HCT116 (cell line): ENCODE data around the gene LRRK2. TPM values are rescaled to one million over a fixed set of nuclear protein-coding genes. Genes with fewer than 3 reads are reported as not detected.

Experiments used
- ATAC-seq: fragments of 200-7000 bp; cut with Tn5 transposase; 2 replicates; pipeline ENCODE4 v1.9.1; 2020; ENCODE audit warnings: mild to moderate bottlenecking, moderate library complexity
- BruUV-seq: library from RNA; stranded (reverse); fragments of 400-500 nt; replicated peaks from 2 replicates; lab custom pipeline; 2021; lab: Mats Ljungman, UMichigan
- CTCF ChIA-PET: fragments of 300-600 bp; sonication (Branson Sonifier 250); formaldehyde crosslinking; loops from one replicate; lab custom pipeline; 2021; ENCODE audit warnings: antibody characterized with exemption; lab: Charles Lee
- POLR2A ChIA-PET: fragments of 300-600, 350-600 bp; sonication (Branson Sonifier 250); formaldehyde crosslinking; loops from one replicate; lab custom pipeline; 2021; ENCODE audit warnings: antibody characterized with exemption; lab: Charles Lee
- RAD21 ChIA-PET, 2 experiments: fragments of 300-600 bp; sonication (Branson Sonifier 250); formaldehyde crosslinking; loops; one replicate each; lab custom pipeline; 2023; ENCODE audit warnings: low total read pairs in 2 of 2; ENCODE audit not compliant: uncharacterized antibody in 2 of 2, unreplicated experiment in 2 of 2, low non-redundant PET in 1 of 2; lab: Charles Lee
- DNase-seq: peaks from one replicate; pipeline ENCODE4 v3.0.0-alpha.2; 2010; ENCODE audit warnings: low read depth, low spot score
- H2AFZ ChIP-seq: fragments of 200-600 bp; shearing (Covaris generic), sonication (generic); 2 replicates; pipeline ENCODE4 v1.6.1; 2017; ENCODE audit warnings: low read depth, mixed run types, mixed read lengths, antibody characterized with exemption, low read length; ENCODE audit not compliant: poor library complexity, severe bottlenecking
- H3K27ac ChIP-seq: 2 replicates; pipeline ENCODE4 v1.5.1; 2012; ENCODE audit warnings: low read depth, low read length
- H3K27me3 ChIP-seq: fragments of 200-600 bp; sonication (generic); 2 replicates; pipeline ENCODE4 v1.6.1; 2016; ENCODE audit warnings: mixed run types, low read length, mixed read lengths; ENCODE audit not compliant: insufficient read depth
- H3K36me3 ChIP-seq, 2 experiments: fragments of 200-500 bp in 1 of 2; fragments of 200-600 bp in 1 of 2; sonication (Bioruptor generic) in 1 of 2; sonication (generic) in 1 of 2; 2 replicates each; pipeline versions ENCODE4 v1.5.1 to v1.6.1; 2014 to 2016; ENCODE audit warnings: low read length in 2 of 2, inconsistent platforms in 1 of 2, mixed read lengths in 1 of 2, mixed run types in 1 of 2; ENCODE audit not compliant: insufficient read depth in 2 of 2, control insufficient read depth in 1 of 2
- H3K4me1 ChIP-seq, 2 experiments: fragments of 200-600 bp in 1 of 2; sonication (generic) in 1 of 2; 2 replicates each; pipeline versions ENCODE4 v1.5.1 to v1.6.1; 2012 to 2017; ENCODE audit warnings: low read length in 2 of 2, inconsistent platforms in 1 of 2, mild to moderate bottlenecking in 1 of 2, mixed read lengths in 1 of 2, mixed run types in 1 of 2, moderate library complexity in 1 of 2; ENCODE audit not compliant: insufficient read depth in 2 of 2, control insufficient read depth in 1 of 2
- H3K4me2 ChIP-seq: fragments of 200-600 bp; sonication (generic); 2 replicates; pipeline ENCODE4 v1.6.1; 2017; ENCODE audit warnings: mixed run types, low read length, mixed read lengths
- H3K4me3 ChIP-seq, 2 experiments: fragments of 200-600 bp in 1 of 2; sonication (generic) in 1 of 2; replicated peaks in 1 of 2; 2 replicates each; pipeline ENCODE4 v1.5.1; 2011 to 2016; ENCODE audit warnings: low read length in 2 of 2, control low read depth in 1 of 2, low read depth in 1 of 2, mild to moderate bottlenecking in 1 of 2, mixed read lengths in 1 of 2, mixed run types in 1 of 2
- H3K79me2 ChIP-seq: fragments of 200-600 bp; sonication (generic); 2 replicates; pipeline ENCODE4 v1.6.1; 2017; ENCODE audit warnings: mild to moderate bottlenecking, mixed run types, low read length, moderate library complexity, mixed read lengths; ENCODE audit not compliant: insufficient read depth
- H3K9ac ChIP-seq: fragments of 200-600 bp; sonication (generic); 2 replicates; pipeline ENCODE4 v1.6.1; 2016; ENCODE audit warnings: low read length, mixed read lengths
- H3K9me2 ChIP-seq: fragments of 200-600 bp; sonication (generic), shearing (Covaris generic); 2 replicates; pipeline ENCODE4 v1.6.1; 2017; ENCODE audit warnings: mixed run types, mild to moderate bottlenecking, moderate library complexity; ENCODE audit not compliant: insufficient read depth
- H3K9me3 ChIP-seq, 2 experiments: fragments of 200-500 bp in 1 of 2; fragments of 200-600 bp in 1 of 2; sonication (Bioruptor generic) in 1 of 2; sonication (generic) in 1 of 2; 2 replicates each; pipeline ENCODE4 v1.6.1; 2014 to 2017; ENCODE audit warnings: low read length in 2 of 2, mixed read lengths in 2 of 2, inconsistent platforms in 1 of 2, low read depth in 1 of 2, mild to moderate bottlenecking in 1 of 2, mixed run types in 1 of 2, moderate library complexity in 1 of 2; ENCODE audit not compliant: control insufficient read depth in 1 of 2, insufficient read depth in 1 of 2
- H4K20me1 ChIP-seq: fragments of 200-600 bp; sonication (generic), shearing (Covaris generic); 2 replicates; pipeline ENCODE4 v1.6.1; 2017; ENCODE audit warnings: mixed run types, mild to moderate bottlenecking, moderate library complexity; ENCODE audit not compliant: insufficient read depth
- ATF3 ChIP-seq: IDR thresholded peaks from 2 replicates; pipeline ENCODE4 v1.6.1; 2012
- CBX3 ChIP-seq: IDR thresholded peaks from 2 replicates; pipeline ENCODE4 v1.6.1; 2012; ENCODE audit warnings: low read depth
- CEBPB ChIP-seq: IDR thresholded peaks from 2 replicates; pipeline ENCODE4 v1.6.1; 2012; ENCODE audit warnings: low read depth
- EGR1 ChIP-seq: IDR thresholded peaks from 2 replicates; pipeline ENCODE4 v1.6.1; 2012; ENCODE audit warnings: low read depth
- ELF1 ChIP-seq: IDR thresholded peaks from 2 replicates; pipeline ENCODE4 v1.6.1; 2012; ENCODE audit warnings: low read depth, borderline replicate concordance
- EZH2 ChIP-seq: fragments of 200-600 bp; sonication (generic); IDR thresholded peaks from 2 replicates; pipeline ENCODE4 v1.6.1; 2017; ENCODE audit warnings: antibody characterized with exemption, mixed run types
- EZH2phosphoT487 ChIP-seq: fragments of 200-600 bp; IDR thresholded peaks from 2 replicates; pipeline ENCODE4 v1.6.1; 2018; ENCODE audit warnings: antibody characterized with exemption, borderline replicate concordance
- FOSL1 ChIP-seq: IDR thresholded peaks from 2 replicates; pipeline ENCODE4 v1.6.1; 2012; ENCODE audit warnings: low read depth
- JUND ChIP-seq: IDR thresholded peaks from 2 replicates; pipeline ENCODE4 v1.6.1; 2012
- MAX ChIP-seq: IDR thresholded peaks from 2 replicates; pipeline ENCODE4 v1.6.1; 2012
- POLR2A ChIP-seq: IDR thresholded peaks from 2 replicates; pipeline ENCODE4 v1.7.0; 2011; ENCODE audit warnings: borderline replicate concordance; ENCODE audit not compliant: insufficient read depth, insufficient read length; ENCODE audit errors: extremely low read depth
- REST ChIP-seq: IDR thresholded peaks from 2 replicates; pipeline ENCODE4 v1.6.1; 2012; ENCODE audit warnings: low read depth
- SIN3A ChIP-seq: IDR thresholded peaks from 2 replicates; pipeline ENCODE4 v1.6.1; 2012; ENCODE audit warnings: low read depth
- SRF ChIP-seq: IDR thresholded peaks from 2 replicates; pipeline ENCODE4 v1.6.1; 2012; ENCODE audit warnings: low read depth
- TCF7L2 ChIP-seq: IDR thresholded peaks from 2 replicates; pipeline ENCODE4 v1.7.0; 2011; ENCODE audit warnings: borderline replicate concordance, inconsistent platforms; ENCODE audit not compliant: insufficient read depth, insufficient read length; ENCODE audit errors: extremely low read depth
- YY1 ChIP-seq: IDR thresholded peaks from 2 replicates; pipeline ENCODE4 v1.6.1; 2011; ENCODE audit warnings: low read length, low read depth, moderate library complexity, mild to moderate bottlenecking; ENCODE audit not compliant: insufficient replicate concordance; ENCODE audit errors: extremely low read depth
- ZBTB33 ChIP-seq: IDR thresholded peaks from 2 replicates; pipeline ENCODE4 v1.6.1; 2011; ENCODE audit warnings: mild to moderate bottlenecking, low read length, moderate library complexity; ENCODE audit not compliant: insufficient replicate concordance; ENCODE audit errors: extremely low read depth
- ZFX ChIP-seq: fragments of 450-650 bp; IDR thresholded peaks from 2 replicates; pipeline ENCODE4 v1.6.1; 2017
- ZNF274 ChIP-seq: fragments of 200-500 bp; sonication (Bioruptor generic); IDR thresholded peaks from 2 replicates; pipeline ENCODE4 v1.6.1; 2014; ENCODE audit warnings: mild to moderate bottlenecking, low read depth, low read length, inconsistent platforms
- intact Hi-C: fragments of 100-400 bp; cut with micrococcal nuclease; formaldehyde crosslinking; loops from 2 replicates; pipeline ENCODE4 v1.10.0; 2022
- total RNA-seq: library from RNA; stranded (reverse); gene quantifications from one replicate; pipeline ENCODE4 v1.2.1, GENCODE V29; 2021; ENCODE audit not compliant: unreplicated experiment

LRRK2 gene
- total RNA-seq, 1 experiment from 2014 or later: 0.20 TPM

GRCh38 chr12:40343124-40343523, 118.3 kb downstream of the LRRK2 start:
- intact Hi-C loops: no loop called here
- H4K20me1 ChIP-seq: no peaks in the 10 kb centered on the region
- H2AFZ ChIP-seq: no peak overlapping the region
- ChIA-PET CTCF (no interaction called here), POLR2A (no interaction called here), RAD21 (no interaction called here)
- DNase-seq (no peak), ATAC-seq (no peak)
- H3K4me2 ChIP-seq: no peak overlapping the region
- no peak overlapping the region for H3K27ac ChIP-seq
- no peaks in the 10 kb centered on the region for H3K27me3 ChIP-seq
- H3K4me3 ChIP-seq: no peak overlapping the region
- no peaks in the 10 kb centered on the region for H3K79me2 ChIP-seq
- no TSS peak for BruUV-seq
- TF ChIP-seq MAX: no peak
- TF ChIP-seq EZH2: no peak
- TF ChIP-seq ZNF274: no peak
- no peak for TF ChIP-seq EGR1
- TF ChIP-seq ZFX: no peak
- TF ChIP-seq JUND: no peak
- TF ChIP-seq CBX3: no peak
- no peak for TF ChIP-seq EZH2phosphoT487
- no peak for TF ChIP-seq FOSL1
- no peak for TF ChIP-seq YY1
- no peak for TF ChIP-seq ATF3
- TF ChIP-seq ELF1: no peak
- TF ChIP-seq ZBTB33: no peak
- TF ChIP-seq SRF: no peak
- no peak for TF ChIP-seq TCF7L2
- TF ChIP-seq POLR2A: no peak
- TF ChIP-seq REST: no peak
- TF ChIP-seq SIN3A: no peak
- no peak for TF ChIP-seq CEBPB
- H3K9me2 ChIP-seq: no peaks in the 10 kb centered on the region
- H3K36me3 ChIP-seq: no peaks in the 10 kb centered on the region
- H3K9me3 ChIP-seq: no peaks in the 10 kb centered on the region
- no peaks in the 10 kb centered on the region for H3K4me1 ChIP-seq
- H3K9ac ChIP-seq: no peak overlapping the region
